BJ (cell line): ENCODE measurements around the gene PAFAH2. TPM values are rescaled to one million over a fixed set of nuclear protein-coding genes. Genes with fewer than 3 reads are reported as not detected.

ENCODE experiments used
- CTCF ChIA-PET: fragments of 350-600 bp; formaldehyde crosslinking; extraction: SDS; loops from one replicate; lab custom pipeline; 2021; ENCODE audit warnings: antibody characterized with exemption, inconsistent platforms; lab: Yijun Ruan, JAX
- POLR2A ChIA-PET: fragments of 300-600 bp; sonication (Branson Sonifier 250); formaldehyde crosslinking; extraction: SDS; loops from one replicate; lab custom pipeline; 2021; ENCODE audit warnings: antibody characterized with exemption; lab: Charles Lee
- DNase-seq: peaks from one replicate; pipeline ENCODE4 v3.0.0-alpha.2; 2011; ENCODE audit warnings: low read depth
- H3K27me3 ChIP-seq: 2 replicates; pipeline ENCODE4 v1.6.0; 2011; ENCODE audit warnings: low read length; ENCODE audit not compliant: control insufficient read depth, insufficient read depth
- H3K36me3 ChIP-seq: 2 replicates; pipeline ENCODE4 v1.5.1; 2011; ENCODE audit warnings: low read length; ENCODE audit not compliant: control insufficient read depth, insufficient read depth
- H3K4me3 ChIP-seq: 2 replicates; pipeline ENCODE4 v1.5.1; 2011; ENCODE audit warnings: low read depth, mild to moderate bottlenecking, control low read depth, low read length
- CTCF ChIP-seq: IDR thresholded peaks from 2 replicates; pipeline ENCODE4 v1.5.1; 2011; ENCODE audit warnings: low read depth, mild to moderate bottlenecking, control low read depth, inconsistent platforms, low read length, moderate library complexity; ENCODE audit not compliant: insufficient read depth
- polyA minus RNA-seq: library from RNA; depleted of rRNA, polyadenylated mRNA; stranded (reverse); fragments of >200 nt; gene quantifications from 2 replicates; pipeline ENCODE4 v1.2.3, GENCODE V29; 2011; rRNA and poly(A)+ RNA removed
- polyA plus RNA-seq: library from polyadenylated mRNA; depleted of rRNA; stranded (reverse); fragments of >200 nt; gene quantifications from 2 replicates; pipeline ENCODE4 v1.2.3, GENCODE V29; 2011; rRNA removed

PAFAH2 gene
- polyA plus RNA-seq (11.9 and 13.2 TPM in 2 replicates), polyA minus RNA-seq (5.2 and 7.8 TPM in 2 replicates)

GRCh38 chr1:25997828-25998761, at the start of gene PAFAH2:
Gene PAFAH2 (minus strand): TSS chr1:25998063. CDS start chr1:25990816, 7,247 bp downstream.
- ChIA-PET CTCF (interaction anchor here (0.7 to 12.7 kb wide), 32 partner anchors 10 to 389 kb away, joined by 3 to 308 read pairs (median 3); partner anchors contain the start of gene STMN1), POLR2A (interaction anchor here (0.6 to 1.7 kb wide), 5 partner anchors 38 to 107 kb away, joined by 3 to 22 read pairs (median 6); no protein-coding TSS in a partner anchor)
- Histone ChIP-seq H3K4me3 (peak within 1 kb of the TSS; percentile 49), H3K27me3 (no peaks in the 10 kb centered on the region), H3K36me3 (no peaks in the 10 kb centered on the region)
- DNase-seq = peak; percentile 96
- TF ChIP-seq CTCF = peak; percentile 98

- no peak for TF ChIP-seq CTCF
- Histone ChIP-seq H3K36me3 (no peaks in the 10 kb centered on the region), H3K27me3 (peaks cover 42% of the 10 kb centered on the region), H3K4me3 (no peak overlapping the region)
- CTCF ChIA-PET = interaction anchor here (5.0 kb wide), 1 partner anchor 12 kb away, joined by 34 read pairs; no protein-coding TSS in a partner anchor
- DNase-seq = no peak
- POLR2A ChIA-PET = no interaction called here
These were observed 49.5 kb upstream of the PAFAH2 start for GRCh38 chr1:26047278-26047874.

- H3K27me3 ChIP-seq = peaks cover 43% of the 10 kb centered on the region
- no peak overlapping the region for H3K4me3 ChIP-seq
- ChIA-PET CTCF (interaction anchor here (5.0 kb wide), 1 partner anchor 11 kb away, joined by 34 read pairs; no protein-coding TSS in a partner anchor), POLR2A (no interaction called here)
- DNase-seq = no peak
- no peak for TF ChIP-seq CTCF
- H3K36me3 ChIP-seq = no peaks in the 10 kb centered on the region
These were observed 48.6 kb upstream of the PAFAH2 start for GRCh38 chr1:26046246-26047095.

- H3K4me3 ChIP-seq = no peak within 1 kb of the TSS
- DNase-seq = no peak
- POLR2A ChIA-PET = no interaction called here
- H3K27me3 ChIP-seq = peaks cover 44% of the 10 kb centered on the region
- no peak for TF ChIP-seq CTCF
- CTCF ChIA-PET = interaction anchor here (5.0 kb wide), 1 partner anchor 10 kb away, joined by 34 read pairs; no protein-coding TSS in a partner anchor
- no peaks in the 10 kb centered on the region for H3K36me3 ChIP-seq
These were observed 47.9 kb upstream of the PAFAH2 start, which contains the start of gene SLC30A2 for GRCh38 chr1:26045722-26046245. Gene SLC30A2 (minus strand): TSS chr1:26046118. CDS start chr1:26045896, 222 bp downstream.
